HG02763 (cell line): ENCODE data around the gene ADGRF1.

Experiments
- ATAC-seq: cut with Tn5 transposase; IDR thresholded peaks from one replicate; pipeline ENCODE4 v1.9.1; 2021; ENCODE audit warnings: mild to moderate bottlenecking, moderate library complexity; ENCODE audit not compliant: unreplicated experiment

The ADGRF1 gene

GRCh38 chr6:46985943-46986342 is 56.2 kb downstream of the ADGRF1 start:
- ATAC-seq: no peak

DNA sequence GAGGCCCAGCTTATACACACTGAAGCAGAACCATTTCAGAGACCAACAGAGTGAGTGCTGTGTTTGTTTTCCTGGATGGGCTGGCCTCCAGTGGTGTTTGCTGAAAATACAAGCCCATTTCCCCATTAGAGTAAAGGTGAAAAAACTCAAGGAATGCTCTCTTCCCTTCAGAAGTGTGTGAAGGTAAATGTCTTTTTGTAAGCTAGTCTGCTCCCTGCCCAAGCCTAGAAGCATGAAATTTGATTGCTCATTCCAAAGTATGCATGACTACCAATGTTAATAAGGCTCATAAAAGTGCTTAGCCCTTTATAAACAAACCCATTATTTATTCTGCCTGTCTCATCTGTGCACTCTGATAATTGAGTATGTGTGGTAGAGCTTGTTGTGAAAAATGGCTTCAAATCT is 59.1 kb downstream of the ADGRF1 start:
- ATAC-seq: no peak

DNA sequence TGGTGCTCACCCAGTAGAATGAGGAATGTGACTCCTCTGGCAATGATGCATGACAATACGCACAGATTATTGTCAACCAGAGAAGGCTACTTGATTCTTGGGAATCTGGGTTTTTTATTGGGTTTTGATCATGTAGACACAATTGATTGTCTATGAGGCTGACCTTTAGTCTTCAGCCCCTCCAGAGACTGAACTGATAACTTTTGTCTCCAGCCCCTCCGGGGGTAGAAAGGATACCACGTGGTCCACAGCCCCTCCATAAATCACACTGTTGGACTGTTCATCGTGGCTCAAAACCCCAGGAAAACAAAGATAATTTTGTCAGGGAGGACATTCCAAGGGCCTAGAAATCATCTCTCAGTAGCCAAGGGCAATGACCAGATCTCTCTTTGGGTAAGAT is 62.9 kb downstream of the ADGRF1 start:
- ATAC-seq: no peak

DNA sequence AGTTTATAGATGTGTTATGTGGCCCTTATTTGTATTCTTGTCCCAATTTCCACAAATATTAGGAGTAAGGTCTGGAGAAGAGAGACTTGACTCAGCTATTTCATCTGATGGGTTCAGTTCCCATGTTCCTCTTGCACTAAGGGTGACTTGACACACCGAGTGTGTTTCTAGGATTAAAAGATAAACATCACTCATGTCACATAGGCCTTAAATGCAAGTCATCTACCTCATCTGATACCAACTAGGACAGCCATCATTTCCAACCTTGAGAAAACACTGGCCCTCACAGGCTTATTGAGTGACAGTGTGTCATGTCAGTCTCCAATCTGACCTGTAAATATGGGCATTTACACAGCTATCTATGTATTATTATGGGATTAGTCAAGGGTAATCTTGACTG is 67.3 kb downstream of the ADGRF1 start:
- ATAC-seq: no peak

- no peak for ATAC-seq
Observed at GRCh38 chr6:46973029-46973428, 69.1 kb downstream of the ADGRF1 start.

GRCh38 chr6:46972531-46972930 is 69.6 kb downstream of the ADGRF1 start:
- ATAC-seq: no peak

- no peak for ATAC-seq
Observed at GRCh38 chr6:46969206-46969605, 72.9 kb downstream of the ADGRF1 start.

DNA sequence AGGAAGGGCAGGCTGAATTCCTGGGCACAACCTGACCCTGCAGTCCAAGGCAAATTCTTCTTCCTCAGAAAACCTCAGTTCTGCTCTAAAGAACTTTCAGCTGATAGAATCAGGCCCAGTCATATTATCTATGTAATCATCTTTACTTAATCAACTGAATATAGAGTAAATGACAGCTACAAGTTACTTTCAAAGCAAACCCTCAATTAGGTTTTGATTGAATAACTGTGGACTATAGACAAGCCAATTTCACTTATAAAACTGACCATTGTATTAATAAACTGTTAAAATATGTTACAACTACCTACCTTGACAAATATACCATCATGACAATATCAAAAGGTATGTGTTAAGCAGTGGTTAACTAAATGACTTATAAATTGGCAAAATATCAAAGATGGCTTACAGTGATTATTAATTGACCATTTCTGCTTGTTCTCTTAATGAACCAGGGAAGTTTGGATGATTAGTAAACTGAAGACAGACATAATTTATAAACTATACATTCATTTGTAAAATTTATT is 74.2 kb downstream of the ADGRF1 start:
- ATAC-seq: no peak

DNA sequence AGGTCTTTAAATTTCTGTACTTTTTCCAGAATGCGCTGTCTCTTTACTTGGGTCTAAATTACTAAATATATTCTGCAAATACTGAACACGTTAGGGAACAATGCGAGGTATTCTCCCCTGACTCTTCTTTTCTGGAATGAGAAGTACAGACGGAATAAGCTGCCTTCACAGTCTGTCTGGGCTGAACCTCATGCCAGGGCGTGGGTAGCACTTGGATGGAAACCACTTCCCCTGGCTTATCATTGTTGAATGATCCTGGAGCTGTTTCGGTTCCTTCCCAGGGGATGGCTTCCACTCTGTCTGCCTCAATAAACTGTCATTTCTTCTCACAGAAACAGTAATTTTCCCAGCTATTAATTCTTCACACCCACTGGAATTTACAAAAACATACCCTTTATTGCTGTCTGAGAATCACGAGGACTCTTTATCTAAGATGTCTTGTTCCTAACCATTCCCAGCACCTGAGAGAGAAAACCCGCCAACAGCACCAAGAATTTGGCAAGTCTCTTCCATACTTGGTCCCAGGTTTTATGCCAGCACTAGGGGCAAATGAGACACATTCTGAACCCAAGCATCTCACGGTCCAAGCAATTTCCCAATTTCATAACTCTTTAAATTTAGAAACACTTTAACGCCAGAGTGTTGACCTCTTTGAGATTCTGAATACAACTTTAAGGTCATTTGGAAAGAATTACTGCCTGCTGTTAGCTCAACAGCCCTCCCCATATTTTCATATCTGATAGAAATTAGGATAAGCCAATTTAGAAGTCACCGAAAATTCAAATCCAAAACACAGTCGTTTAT is 77.2 kb downstream of the ADGRF1 start:
- ATAC-seq: no peak

- ATAC-seq: no peak
Observed at GRCh38 chr6:46963626-46964025, 78.5 kb downstream of the ADGRF1 start.

DNA sequence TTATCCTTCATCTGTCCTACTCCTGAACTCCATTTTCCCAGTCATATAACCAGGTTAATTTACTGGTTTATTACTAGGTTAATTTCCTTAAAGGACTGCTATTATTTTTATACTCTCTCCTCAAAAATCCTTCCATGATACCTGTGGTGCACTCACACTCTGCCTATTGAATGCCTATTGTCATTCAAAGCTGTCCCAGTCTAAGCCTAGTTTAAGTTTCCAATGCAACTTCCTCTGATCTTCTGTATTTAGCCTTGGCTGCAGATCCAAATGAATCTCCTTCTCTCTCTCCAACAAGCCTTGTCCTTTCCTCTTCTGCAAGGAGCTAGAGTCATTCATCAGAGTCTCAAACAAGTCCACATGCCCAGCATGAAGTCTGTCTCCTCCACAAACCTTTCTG is 79.1 kb downstream of the ADGRF1 start:
- ATAC-seq: no peak

- no peak for ATAC-seq
Observed at GRCh38 chr6:46961711-46962110, 80.4 kb downstream of the ADGRF1 start.

DNA sequence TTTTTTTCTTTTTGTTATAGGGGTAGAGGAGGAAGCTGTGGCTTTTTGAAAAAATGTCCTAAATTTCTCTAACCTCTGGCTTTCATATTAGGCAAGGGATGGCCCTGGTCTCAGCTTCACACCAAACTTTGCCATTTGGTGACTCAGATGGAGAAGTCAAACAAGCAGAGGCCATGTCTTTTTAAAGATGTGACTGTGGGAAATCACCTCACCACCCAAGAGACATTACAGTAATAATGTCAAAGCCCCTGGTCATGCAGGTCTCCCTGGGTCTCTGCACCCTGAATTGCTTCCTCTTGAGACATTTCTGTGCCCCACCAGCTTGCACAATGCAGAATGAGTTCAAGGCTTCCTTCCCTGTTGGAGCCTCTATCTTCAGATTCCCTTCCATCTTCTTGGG is 80.9 kb downstream of the ADGRF1 start:
- ATAC-seq: no peak

GRCh38 chr6:46959419-46959818 is 82.7 kb downstream of the ADGRF1 start:
- no peak for ATAC-seq

DNA sequence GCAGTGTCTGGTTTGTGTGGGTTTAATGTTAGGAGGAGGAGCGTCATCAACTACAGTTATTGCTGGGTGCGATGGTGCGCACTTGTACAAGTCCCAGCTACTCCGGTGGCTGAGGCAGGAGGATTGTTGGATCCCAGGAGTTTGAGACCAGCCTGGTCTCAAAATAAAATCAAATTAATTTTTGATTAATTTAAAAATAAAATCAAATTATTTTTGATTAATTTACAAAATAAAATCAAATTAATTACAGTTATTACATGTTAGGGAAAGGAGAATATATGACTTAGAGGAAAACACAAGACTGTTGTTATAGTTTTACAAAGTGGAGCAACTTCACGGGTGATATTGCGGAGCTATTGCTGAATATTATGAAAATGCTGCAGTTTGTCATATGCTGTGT is 85.7 kb downstream of the ADGRF1 start:
- ATAC-seq: no peak

DNA sequence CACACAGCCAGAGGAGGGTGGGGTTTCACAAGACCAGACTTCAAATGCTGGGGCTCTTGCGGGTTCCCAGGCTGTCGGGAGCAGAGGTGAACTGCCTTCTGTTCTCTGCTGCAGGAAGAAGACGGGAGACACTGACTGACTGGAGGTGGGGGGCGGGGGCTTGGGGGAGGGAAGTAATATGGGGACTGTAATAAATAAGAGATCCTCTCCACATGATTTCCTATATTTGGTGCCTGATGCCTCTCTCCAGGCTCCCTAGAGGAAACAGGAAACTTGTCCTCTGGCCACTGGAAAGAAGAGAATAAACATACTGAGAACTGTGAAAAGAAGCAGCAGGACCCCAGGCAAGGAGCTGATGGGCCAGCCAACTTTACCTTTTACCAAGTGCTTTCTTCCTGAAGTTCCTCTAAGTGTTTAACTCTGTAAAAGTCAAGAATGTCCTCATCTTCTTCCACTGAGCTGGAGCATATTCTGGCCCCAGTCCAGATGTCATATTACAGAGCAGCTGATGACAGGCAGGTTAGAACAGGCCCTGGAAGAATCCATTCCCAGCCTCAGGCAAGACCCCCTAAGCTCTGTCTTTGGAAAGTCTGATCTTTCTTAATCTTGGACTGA is 87.2 kb downstream of the ADGRF1 start:
- ATAC-seq: no peak

DNA sequence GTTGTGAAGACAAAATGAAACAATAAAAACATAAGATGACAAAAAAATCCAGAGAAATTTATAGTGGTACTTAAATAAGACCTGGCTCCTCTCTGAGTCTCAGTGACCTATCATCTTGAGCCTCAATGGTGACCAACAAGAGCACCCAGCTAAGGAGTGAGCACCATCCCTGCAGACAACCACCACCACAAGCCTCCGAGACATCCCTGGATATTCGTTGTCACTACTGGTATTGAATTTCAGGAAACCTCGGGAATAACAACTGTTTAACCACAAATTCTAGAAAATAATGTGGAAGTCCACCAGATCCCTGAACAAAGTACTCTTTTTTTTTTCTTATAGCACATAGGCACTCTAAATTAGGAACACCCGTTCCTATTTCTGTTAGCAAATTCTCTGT is 88.2 kb downstream of the ADGRF1 start:
- no peak for ATAC-seq

DNA sequence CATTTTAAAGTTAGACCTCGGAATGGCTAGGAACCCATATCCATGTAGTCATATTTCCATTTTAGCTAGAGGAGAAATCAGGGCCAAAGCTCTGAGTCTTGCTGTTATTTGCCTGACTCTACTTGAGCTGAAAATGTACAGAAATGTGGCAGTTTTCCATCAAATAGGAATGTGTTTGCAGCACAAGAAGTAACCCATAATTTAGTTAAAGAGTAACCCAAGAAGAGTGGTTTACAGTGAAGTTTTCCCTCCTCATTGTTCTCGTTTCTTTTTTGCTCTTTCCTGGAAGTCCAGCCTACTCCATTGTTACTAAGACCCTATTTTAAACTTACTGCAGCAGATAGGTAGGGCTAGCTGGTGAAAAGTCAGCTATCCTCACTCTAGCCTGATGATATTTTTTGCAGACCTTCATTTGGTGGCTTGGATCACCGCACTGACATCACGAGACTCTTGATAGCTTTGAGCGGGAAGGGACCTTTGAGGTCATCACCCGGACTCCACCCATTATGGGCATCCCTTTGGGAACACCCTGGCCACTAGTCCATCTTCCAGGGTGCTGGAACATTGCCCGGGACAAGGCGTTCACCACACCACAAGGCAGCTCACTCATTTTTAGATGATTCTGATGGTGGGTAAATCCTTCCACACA is 92.4 kb downstream of the ADGRF1 start:
- no peak for ATAC-seq

DNA sequence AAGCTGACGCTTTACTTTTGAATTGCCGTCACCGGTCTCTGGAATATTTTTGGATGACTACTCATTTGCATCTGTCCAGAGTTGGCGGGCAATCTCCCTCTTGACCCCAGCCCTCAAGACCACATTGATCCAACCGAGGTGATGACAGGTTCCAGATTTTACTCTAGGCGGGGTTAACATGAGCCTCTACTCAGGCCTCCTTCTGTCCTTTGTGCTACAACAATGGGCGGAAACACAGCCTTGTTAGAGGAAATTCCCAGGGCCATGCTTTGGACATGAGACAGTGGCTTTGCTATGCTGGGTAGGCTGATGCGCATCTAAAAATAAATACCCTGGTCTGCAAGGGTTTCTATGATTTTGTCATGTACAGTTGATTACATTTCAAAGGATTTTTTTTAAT is 93.4 kb downstream of the ADGRF1 start:
- ATAC-seq: no peak
